Activated naive CD4-positive, alpha-beta T cell treated with anti-CD3 and anti-CD28 coated beads, Interleukin-2, amount 10 ng/mL, durations not matched to agents 7 days and 5 days (primary cell): Measurements from ENCODE around the gene GFPT1.
"Not testable (repeated sequence)": the region's sequence is repeated elsewhere in the genome, so short reads cannot be mapped to it uniquely, and the experiment has no call there.

Experiments used
- CTCF ChIA-PET: fragments of 350-600 bp; sonication (Branson Sonifier 250); formaldehyde crosslinking; loops from one replicate; lab custom pipeline; 2021; ENCODE audit warnings: antibody characterized with exemption; lab: Charles Lee
- DNase-seq: peaks from one replicate; pipeline ENCODE4 v3.0.0-alpha.2; 2020
- H3K27ac Mint-ChIP-seq: one replicate; pipeline ENCODE4 v1.8.0; 2021; ENCODE audit warnings: mild to moderate bottlenecking, moderate library complexity, mixed read lengths
- H3K27me3 Mint-ChIP-seq: one replicate; pipeline ENCODE4 v1.8.0; 2021; ENCODE audit warnings: mild to moderate bottlenecking, mixed read lengths
- H3K36me3 Mint-ChIP-seq: one replicate; pipeline ENCODE4 v1.8.0; 2021; ENCODE audit warnings: mixed read lengths
- H3K4me1 Mint-ChIP-seq: one replicate; pipeline ENCODE4 v1.8.0; 2021; ENCODE audit warnings: mixed read lengths
- H3K4me3 Mint-ChIP-seq: one replicate; pipeline ENCODE4 v1.8.0; 2021; ENCODE audit warnings: mild to moderate bottlenecking, moderate library complexity, mixed read lengths
- H3K9me3 Mint-ChIP-seq: one replicate; pipeline ENCODE4 v1.8.0; 2021; ENCODE audit warnings: mixed read lengths

The GFPT1 gene

GRCh38 chr2:69375494-69376353 is 11.3 kb downstream of the GFPT1 start:
- no peak overlapping the region for H3K4me3 Mint-ChIP-seq
- CTCF ChIA-PET, result interaction anchor here (0.6 to 3.2 kb wide), 17 partner anchors 8 to 344 kb away, joined by 3 to 17 read pairs (median 4); partner anchors contain the start of genes GFPT1 and NFU1
- no peaks in the 10 kb centered on the region for H3K9me3 Mint-ChIP-seq
- no peaks in the 10 kb centered on the region for H3K27me3 Mint-ChIP-seq
- no peak overlapping the region for H3K27ac Mint-ChIP-seq
- peaks cover 12% of the 10 kb centered on the region for H3K4me1 Mint-ChIP-seq
- no peak for DNase-seq
- H3K36me3 Mint-ChIP-seq, result peaks cover 12% of the 10 kb centered on the region

GRCh38 chr2:69372767-69373166 is 14.3 kb downstream of the GFPT1 start:
- no peak overlapping the region for H3K4me3 Mint-ChIP-seq
- H3K27ac Mint-ChIP-seq, result no peak overlapping the region
- H3K36me3 Mint-ChIP-seq, result peaks cover 31% of the 10 kb centered on the region
- DNase-seq, result no peak
- H3K4me1 Mint-ChIP-seq, result peaks cover 6% of the 10 kb centered on the region
- H3K9me3 Mint-ChIP-seq, result no peaks in the 10 kb centered on the region
- CTCF ChIA-PET, result interaction anchor here (0.7 kb wide), 1 partner anchor 193 kb away, joined by 6 read pairs; no protein-coding TSS in a partner anchor
- no peaks in the 10 kb centered on the region for H3K27me3 Mint-ChIP-seq

GRCh38 chr2:69369802-69370201 is 17.2 kb downstream of the GFPT1 start:
- no peaks in the 10 kb centered on the region for H3K9me3 Mint-ChIP-seq
- CTCF ChIA-PET, result interaction anchor here (1.1 to 1.5 kb wide), 2 partner anchors 10 to 354 kb away, joined by 3 to 4 read pairs; no protein-coding TSS in a partner anchor
- H3K27ac Mint-ChIP-seq, result peak overlapping the region; percentile 29
- DNase-seq, result no peak
- H3K27me3 Mint-ChIP-seq, result no peaks in the 10 kb centered on the region
- H3K36me3 Mint-ChIP-seq, result peaks cover 39% of the 10 kb centered on the region
- no peak overlapping the region for H3K4me3 Mint-ChIP-seq
- no peaks in the 10 kb centered on the region for H3K4me1 Mint-ChIP-seq

- Mint-ChIP-seq H3K27me3 (no peaks in the 10 kb centered on the region), H3K9me3 (no peaks in the 10 kb centered on the region)
- CTCF ChIA-PET, result interaction anchor here (0.6 to 1.4 kb wide), 2 partner anchors 9 to 17 kb away, joined by 4 read pairs; no protein-coding TSS in a partner anchor
These were observed 18.4 kb downstream of the GFPT1 start for GRCh38 chr2:69368588-69368987.

GRCh38 chr2:69359371-69359770 is 27.7 kb downstream of the GFPT1 start:
- Mint-ChIP-seq H3K27me3 (no peaks in the 10 kb centered on the region), H3K9me3 (no peaks in the 10 kb centered on the region), H3K27ac (no peak overlapping the region), H3K4me1 (peaks cover 7% of the 10 kb centered on the region), H3K36me3 (peaks cover 41% of the 10 kb centered on the region), H3K4me3 (no peak overlapping the region)
- CTCF ChIA-PET, result interaction anchor here (0.7 to 1.4 kb wide), 3 partner anchors 11 to 262 kb away, joined by 3 to 5 read pairs (median 3); no protein-coding TSS in a partner anchor
- no peak for DNase-seq

More at GRCh38 chr2:69368588-69368987, 18.4 kb downstream of the GFPT1 start:
- DNase-seq, result no peak
- no peak overlapping the region for H3K4me3 Mint-ChIP-seq
- H3K4me1 Mint-ChIP-seq, result no peaks in the 10 kb centered on the region
- H3K36me3 Mint-ChIP-seq, result peaks cover 41% of the 10 kb centered on the region
- no peak overlapping the region for H3K27ac Mint-ChIP-seq

GRCh38 chr2:69358914-69359313 is 28.1 kb downstream of the GFPT1 start:
- Mint-ChIP-seq H3K36me3 (peaks cover 44% of the 10 kb centered on the region), H3K27ac (no peak overlapping the region), H3K4me1 (peaks cover 7% of the 10 kb centered on the region), H3K9me3 (no peaks in the 10 kb centered on the region), H3K4me3 (no peak overlapping the region), H3K27me3 (no peaks in the 10 kb centered on the region)
- DNase-seq, result no peak
- CTCF ChIA-PET, result interaction anchor here (0.7 to 1.4 kb wide), 3 partner anchors 11 to 262 kb away, joined by 3 to 5 read pairs (median 3); no protein-coding TSS in a partner anchor

- Mint-ChIP-seq H3K27me3 (no peaks in the 10 kb centered on the region), H3K36me3 (peaks cover 34% of the 10 kb centered on the region), H3K9me3 (no peaks in the 10 kb centered on the region), H3K4me1 (peaks cover 7% of the 10 kb centered on the region), H3K4me3 (no peak overlapping the region), H3K27ac (no peak overlapping the region)
- DNase-seq, result no peak
- CTCF ChIA-PET, result no interaction called here
These were observed 30.6 kb downstream of the GFPT1 start for GRCh38 chr2:69356471-69356870.

GRCh38 chr2:69354976-69355375 is 32.1 kb downstream of the GFPT1 start:
- H3K4me1 Mint-ChIP-seq, DNase-seq, H3K9me3 Mint-ChIP-seq, H3K4me3 Mint-ChIP-seq, CTCF ChIA-PET, H3K27me3 Mint-ChIP-seq, H3K27ac Mint-ChIP-seq: not testable (repeated sequence)
- peaks cover 31% of the 10 kb centered on the region for H3K36me3 Mint-ChIP-seq

GRCh38 chr2:69353360-69353759 is 33.7 kb downstream of the GFPT1 start:
- H3K4me3 Mint-ChIP-seq, result no peak overlapping the region
- CTCF ChIA-PET, result no interaction called here
- H3K27ac Mint-ChIP-seq, result no peak overlapping the region
- no peak for DNase-seq
- H3K36me3 Mint-ChIP-seq, result peaks cover 35% of the 10 kb centered on the region
- H3K4me1 Mint-ChIP-seq, result no peaks in the 10 kb centered on the region
- H3K9me3 Mint-ChIP-seq, result no peaks in the 10 kb centered on the region
- no peaks in the 10 kb centered on the region for H3K27me3 Mint-ChIP-seq

- H3K9me3 Mint-ChIP-seq, result no peaks in the 10 kb centered on the region
- no peak for DNase-seq
- CTCF ChIA-PET, result no interaction called here
- no peaks in the 10 kb centered on the region for H3K27me3 Mint-ChIP-seq
- H3K27ac Mint-ChIP-seq, result no peak overlapping the region
- peaks cover 41% of the 10 kb centered on the region for H3K36me3 Mint-ChIP-seq
- no peak overlapping the region for H3K4me3 Mint-ChIP-seq
- H3K4me1 Mint-ChIP-seq, result peaks cover 5% of the 10 kb centered on the region
These were observed 38.2 kb downstream of the GFPT1 start for GRCh38 chr2:69348781-69349180.

GRCh38 chr2:69345434-69345833 is 41.6 kb downstream of the GFPT1 start:
- Mint-ChIP-seq H3K27ac (no peak overlapping the region), H3K36me3 (peaks cover 58% of the 10 kb centered on the region), H3K4me1 (peaks cover 5% of the 10 kb centered on the region), H3K27me3 (no peaks in the 10 kb centered on the region), H3K9me3 (no peaks in the 10 kb centered on the region), H3K4me3 (no peak overlapping the region)
- DNase-seq, result no peak
- CTCF ChIA-PET, result no interaction called here

- no peak for DNase-seq
- Mint-ChIP-seq H3K36me3 (peaks cover 56% of the 10 kb centered on the region), H3K9me3 (no peaks in the 10 kb centered on the region), H3K27me3 (no peaks in the 10 kb centered on the region), H3K4me1 (peaks cover 5% of the 10 kb centered on the region), H3K4me3 (no peak overlapping the region), H3K27ac (no peak overlapping the region)
- CTCF ChIA-PET, result interaction anchor here (1.0 kb wide), 1 partner anchor 32 kb away, joined by 3 read pairs; no protein-coding TSS in a partner anchor
These were observed 42.7 kb downstream of the GFPT1 start for GRCh38 chr2:69344305-69344704.

GRCh38 chr2:69340101-69340775 is 46.8 kb downstream of the GFPT1 start:
- Mint-ChIP-seq H3K9me3 (no peaks in the 10 kb centered on the region), H3K27ac (no peak overlapping the region), H3K36me3 (peaks cover 56% of the 10 kb centered on the region), H3K4me1 (no peaks in the 10 kb centered on the region), H3K4me3 (no peak overlapping the region), H3K27me3 (no peaks in the 10 kb centered on the region)
- no peak for DNase-seq
- CTCF ChIA-PET, result no interaction called here

GRCh38 chr2:69335311-69335710 is 51.7 kb downstream of the GFPT1 start:
- CTCF ChIA-PET, result no interaction called here
- Mint-ChIP-seq H3K4me1 (no peaks in the 10 kb centered on the region), H3K9me3 (no peaks in the 10 kb centered on the region), H3K36me3 (peaks cover 46% of the 10 kb centered on the region), H3K27me3 (no peaks in the 10 kb centered on the region), H3K27ac (no peak overlapping the region), H3K4me3 (no peak overlapping the region)
- DNase-seq, result no peak
